Glutamatergic neuron (in vitro differentiated cells): ENCODE data around the gene TRAF3IP1. TPM values are rescaled to one million over a fixed set of nuclear protein-coding genes. Genes with fewer than 3 reads are reported as not detected.

ENCODE experiments used
- DNase-seq: peaks from one replicate; pipeline ENCODE4 v3.0.0; 2022
- H3K27ac Mint-ChIP-seq: one replicate; pipeline ENCODE4 v1.8.0; 2020; ENCODE audit warnings: mild to moderate bottlenecking, mixed read lengths, inconsistent platforms; ENCODE audit not compliant: unreplicated experiment
- H3K27me3 Mint-ChIP-seq: one replicate; pipeline ENCODE4 v1.8.0; 2020; ENCODE audit warnings: mild to moderate bottlenecking, moderate library complexity, mixed read lengths, inconsistent platforms; ENCODE audit not compliant: unreplicated experiment
- H3K36me3 Mint-ChIP-seq: one replicate; pipeline ENCODE4 v1.8.0; 2020; ENCODE audit warnings: mild to moderate bottlenecking, mixed read lengths, inconsistent platforms; ENCODE audit not compliant: unreplicated experiment
- H3K4me1 Mint-ChIP-seq: one replicate; pipeline ENCODE4 v1.8.0; 2020; ENCODE audit warnings: mild to moderate bottlenecking, low read depth, mixed read lengths, inconsistent platforms; ENCODE audit not compliant: unreplicated experiment
- H3K4me3 Mint-ChIP-seq: one replicate; pipeline ENCODE4 v1.8.0; 2020; ENCODE audit warnings: mild to moderate bottlenecking, mixed read lengths, inconsistent platforms; ENCODE audit not compliant: unreplicated experiment
- H3K9me3 Mint-ChIP-seq: one replicate; pipeline ENCODE4 v1.8.0; 2020; ENCODE audit warnings: mild to moderate bottlenecking, moderate library complexity, mixed read lengths, inconsistent platforms; ENCODE audit not compliant: unreplicated experiment
- CTCF ChIP-seq: fragments of 200-600 bp; sonication (generic); IDR thresholded peaks from one replicate; pipeline ENCODE4 v1.5.0; 2021; ENCODE audit not compliant: partially characterized antibody, unreplicated experiment
- total RNA-seq: library from RNA; stranded (reverse); fragmentation: NEBNext Ultra II Directional; extraction: Animal tissue kit (Norgen Biotek cat#: 25700); gene quantifications from one replicate; pipeline ENCODE4 v1.2.1, GENCODE V29; 2021; ENCODE audit not compliant: unreplicated experiment

The TRAF3IP1 gene
- total RNA-seq, 1 donor from 2014 or later, result 10.3 TPM

GRCh38 chr2:238387332-238387731, 67.0 kb downstream of the TRAF3IP1 start:
- Mint-ChIP-seq H3K9me3 (no peaks in the 10 kb centered on the region), H3K36me3 (peaks cover 19% of the 10 kb centered on the region), H3K27me3 (no peaks in the 10 kb centered on the region), H3K4me3 (no peak overlapping the region), H3K4me1 (peaks cover 3% of the 10 kb centered on the region), H3K27ac (no peak overlapping the region)
- no peak for DNase-seq
- TF ChIP-seq CTCF, result no peak

- H3K27ac Mint-ChIP-seq, result no peak overlapping the region
- peaks cover 5% of the 10 kb centered on the region for H3K36me3 Mint-ChIP-seq
- peaks cover 3% of the 10 kb centered on the region for H3K4me1 Mint-ChIP-seq
- no peak overlapping the region for H3K4me3 Mint-ChIP-seq
- H3K27me3 Mint-ChIP-seq, result no peaks in the 10 kb centered on the region
- no peak for TF ChIP-seq CTCF
- DNase-seq, result no peak
- no peaks in the 10 kb centered on the region for H3K9me3 Mint-ChIP-seq
These were observed 68.5 kb downstream of the TRAF3IP1 start for GRCh38 chr2:238388794-238389193.

- no peaks in the 10 kb centered on the region for H3K27me3 Mint-ChIP-seq
- H3K4me1 Mint-ChIP-seq, result peaks cover 3% of the 10 kb centered on the region
- H3K36me3 Mint-ChIP-seq, result peaks cover 7% of the 10 kb centered on the region
- no peak overlapping the region for H3K27ac Mint-ChIP-seq
- no peak for TF ChIP-seq CTCF
- no peak overlapping the region for H3K4me3 Mint-ChIP-seq
- DNase-seq, result no peak
- H3K9me3 Mint-ChIP-seq, result no peaks in the 10 kb centered on the region
These were observed 69.8 kb downstream of the TRAF3IP1 start for GRCh38 chr2:238389988-238390589.

DNA sequence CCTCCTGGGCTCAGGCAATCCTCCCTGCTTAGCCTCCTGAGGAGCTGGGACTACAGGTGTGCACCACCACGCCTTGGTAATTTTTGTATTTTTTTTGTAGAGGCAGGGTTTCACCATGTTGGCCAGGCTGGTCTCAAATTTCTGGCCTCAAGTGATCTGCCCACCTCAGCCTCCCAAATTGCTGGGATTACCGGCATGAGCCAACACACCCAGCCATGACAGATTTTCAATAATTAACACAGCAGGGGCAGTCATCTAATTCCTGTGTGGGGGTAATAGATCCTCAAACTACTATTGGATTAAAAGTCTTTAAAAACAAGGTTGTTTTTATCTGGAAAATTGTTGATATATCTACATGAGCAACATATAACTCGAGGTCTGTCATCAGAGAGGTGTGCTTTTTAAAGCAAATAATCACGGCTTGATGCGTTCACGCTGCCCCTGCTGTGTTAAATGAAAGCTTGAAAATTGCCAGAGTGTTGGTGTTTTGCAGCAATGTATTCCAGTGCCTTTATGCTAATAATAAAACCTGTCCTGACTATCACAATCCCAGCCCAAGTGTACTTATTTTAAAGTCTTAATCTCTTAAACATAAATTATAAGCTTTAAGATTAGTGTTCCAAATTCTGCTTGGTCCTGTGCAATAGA, 70.8 kb downstream of the TRAF3IP1 start:
- DNase-seq, result no peak
- TF ChIP-seq CTCF, result no peak
- no peak overlapping the region for H3K27ac Mint-ChIP-seq

GRCh38 chr2:238396663-238397062, 76.3 kb downstream of the TRAF3IP1 start:
- peaks cover 19% of the 10 kb centered on the region for H3K4me1 Mint-ChIP-seq
- H3K27ac Mint-ChIP-seq, result peak overlapping the region; percentile 72

More for the DNA sequence above, 70.8 kb downstream of the TRAF3IP1 start:
- Mint-ChIP-seq H3K36me3 (peaks cover 7% of the 10 kb centered on the region), H3K27me3 (no peaks in the 10 kb centered on the region), H3K9me3 (no peaks in the 10 kb centered on the region), H3K4me1 (peaks cover 3% of the 10 kb centered on the region), H3K4me3 (no peak overlapping the region)

More at GRCh38 chr2:238396663-238397062, 76.3 kb downstream of the TRAF3IP1 start:
- TF ChIP-seq CTCF, result no peak
- Mint-ChIP-seq H3K27me3 (peaks cover 9% of the 10 kb centered on the region), H3K36me3 (peaks cover 7% of the 10 kb centered on the region), H3K9me3 (peaks cover 5% of the 10 kb centered on the region), H3K4me3 (peak overlapping the region; percentile 47)
- DNase-seq, result peak; percentile 63
